Head of caudate nucleus (tissue), 42 donors: ENCODE data around the gene UBAC1.
"Not testable (repeated sequence)": the region's sequence is repeated elsewhere in the genome, so short reads cannot be mapped to it uniquely, and the experiment has no call there.

Source experiments
- DNase-seq, 42 donors: peaks; one replicate each; pipeline versions ENCODE4 v3.0.0 to v3.0.0-alpha.2; 2020 to 2021; ENCODE audit warnings: mixed read lengths in 7 of 42
- intact Hi-C: fragments of 100-400 bp; cut with DNase I; formaldehyde crosslinking; loops from one replicate; pipeline ENCODE4 v1.15.0; 2022

Gene UBAC1

GRCh38 chr9:135929656-135930445 lies 31.3 kb downstream of the UBAC1 start:
- intact Hi-C loops, result no loop called here
- DNase-seq, result no peak

DNA sequence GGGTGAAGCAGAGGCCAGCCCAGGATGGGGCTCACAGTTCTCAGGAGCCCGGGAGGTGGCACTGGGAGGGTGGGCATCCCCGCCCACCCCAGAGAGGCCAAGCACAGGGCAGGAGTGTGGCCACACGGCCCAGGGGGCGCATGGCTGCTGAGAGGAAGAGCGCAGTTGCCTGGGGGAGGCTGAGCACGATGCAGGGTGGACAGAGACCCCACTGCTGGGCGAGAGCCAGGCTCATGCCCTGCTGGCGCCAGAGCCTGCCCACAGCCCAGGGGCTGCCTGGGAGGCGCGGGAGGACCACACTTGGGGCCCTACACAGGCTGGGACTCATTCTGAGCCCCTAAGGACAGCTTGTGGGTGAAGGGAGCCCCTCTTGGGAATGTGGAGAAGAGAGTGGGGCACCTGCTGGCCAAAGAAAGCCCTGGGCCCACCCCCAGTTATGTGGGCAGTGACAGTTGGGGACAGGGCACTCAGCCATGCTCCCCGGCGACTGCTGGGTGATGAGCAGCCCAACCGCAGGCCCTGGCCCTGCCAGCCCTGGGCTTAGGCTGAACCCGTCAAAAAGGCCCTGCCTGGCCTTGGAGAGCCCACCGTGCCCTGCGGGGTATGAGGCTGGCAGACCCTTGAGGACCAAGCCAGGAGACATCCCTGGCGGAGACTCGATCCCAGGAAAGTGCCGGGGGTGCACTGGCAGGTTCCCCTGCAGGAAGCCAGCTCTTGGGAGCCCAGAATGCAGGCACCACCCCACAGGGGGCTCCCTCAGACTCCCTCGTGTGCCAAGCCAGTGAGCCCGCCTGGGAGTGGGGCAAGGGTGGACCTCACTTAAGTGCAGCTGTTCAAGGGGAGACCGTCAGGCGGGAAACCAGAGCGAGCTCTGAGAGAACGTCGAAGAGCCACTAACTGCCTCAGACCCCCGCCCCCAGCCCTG lies 32.2 kb downstream of the UBAC1 start:
- DNase-seq, result no peak
- intact Hi-C loops, result no loop called here

GRCh38 chr9:135928074-135928730 lies 33.0 kb downstream of the UBAC1 start:
- intact Hi-C loops, result no loop called here
- DNase-seq, result no peak

GRCh38 chr9:135927195-135928013 lies 33.8 kb downstream of the UBAC1 start:
- DNase-seq, result no peak
- intact Hi-C loops, result no loop called here

DNA sequence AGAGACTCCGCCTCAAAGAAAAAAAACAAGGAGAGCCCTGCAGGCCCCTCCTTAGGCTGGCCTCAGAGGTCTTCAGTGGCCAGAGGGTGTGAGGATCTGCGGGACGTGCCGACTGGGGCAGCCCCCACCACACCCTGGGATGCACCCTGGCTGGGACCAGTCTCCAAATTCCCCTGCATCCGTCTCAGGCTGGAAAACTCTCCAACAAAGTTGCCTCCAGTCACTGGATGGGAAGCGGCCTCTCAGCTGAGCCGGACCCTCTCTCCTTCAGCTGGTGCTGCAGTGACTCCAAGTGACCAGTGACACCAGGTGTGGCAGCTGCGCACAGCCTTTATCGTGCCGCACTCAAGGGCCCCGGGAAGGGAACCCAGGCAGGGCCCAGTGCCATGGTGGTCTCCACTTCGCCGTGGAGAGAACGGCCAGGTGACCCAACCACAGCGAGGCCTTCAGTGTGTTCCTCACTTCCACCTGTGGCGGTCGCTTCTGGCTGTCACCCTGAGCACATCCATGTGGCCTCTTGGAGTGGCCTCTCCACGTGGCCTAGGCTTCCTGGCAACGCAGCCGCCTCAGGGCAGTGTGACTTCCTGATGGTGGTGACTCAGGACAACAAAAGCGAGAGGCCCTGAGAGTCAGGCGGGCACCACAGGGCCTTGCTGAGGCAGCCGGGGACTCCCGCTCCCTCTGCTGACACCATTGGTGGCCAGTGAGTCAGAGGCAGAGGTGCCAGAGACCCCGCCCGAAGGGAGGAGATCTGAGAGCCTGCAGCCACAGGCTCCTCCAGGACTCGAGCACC lies 34.6 kb downstream of the UBAC1 start:
- intact Hi-C loops, result no loop called here
- DNase-seq, result no peak

GRCh38 chr9:135925496-135926133 lies 35.6 kb downstream of the UBAC1 start:
- peak; percentile 45 to 94 (median 75) for DNase-seq
- intact Hi-C loops, result no loop called here

DNA sequence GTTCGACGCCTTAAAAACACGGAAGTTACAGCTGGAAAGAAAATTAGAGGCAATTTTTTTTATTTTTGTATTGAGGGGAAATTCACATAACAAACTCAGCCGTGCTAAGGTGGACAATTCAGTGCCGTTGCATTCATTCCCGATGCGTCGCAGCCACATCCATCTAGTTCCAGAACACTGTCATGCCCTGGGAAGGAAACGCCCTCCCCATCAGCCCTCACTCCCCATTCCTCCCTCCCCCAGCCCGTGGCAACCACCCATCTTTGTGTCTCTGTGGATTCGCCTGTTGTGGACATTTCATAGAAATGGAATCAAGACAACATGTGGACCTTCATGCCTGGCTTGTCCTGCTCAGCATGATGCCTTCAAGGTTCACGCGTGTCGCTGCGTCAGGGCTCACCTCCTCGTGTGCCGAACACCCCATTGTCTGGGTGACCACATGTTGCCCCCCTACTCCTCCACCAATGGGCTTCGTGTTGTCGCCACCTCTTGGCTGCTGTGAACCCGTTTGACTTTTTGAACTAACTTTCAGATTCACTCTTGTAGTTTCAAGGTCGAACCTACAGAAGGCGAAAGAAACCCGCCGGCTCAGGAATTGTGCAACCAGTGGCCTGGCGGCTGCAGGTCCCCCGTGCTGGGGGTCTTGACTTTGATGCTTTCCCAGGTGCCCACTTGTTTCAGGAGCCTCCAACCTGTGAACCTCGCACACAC lies 36.4 kb downstream of the UBAC1 start:
- intact Hi-C loops, result no loop called here
- no peak for DNase-seq

DNA sequence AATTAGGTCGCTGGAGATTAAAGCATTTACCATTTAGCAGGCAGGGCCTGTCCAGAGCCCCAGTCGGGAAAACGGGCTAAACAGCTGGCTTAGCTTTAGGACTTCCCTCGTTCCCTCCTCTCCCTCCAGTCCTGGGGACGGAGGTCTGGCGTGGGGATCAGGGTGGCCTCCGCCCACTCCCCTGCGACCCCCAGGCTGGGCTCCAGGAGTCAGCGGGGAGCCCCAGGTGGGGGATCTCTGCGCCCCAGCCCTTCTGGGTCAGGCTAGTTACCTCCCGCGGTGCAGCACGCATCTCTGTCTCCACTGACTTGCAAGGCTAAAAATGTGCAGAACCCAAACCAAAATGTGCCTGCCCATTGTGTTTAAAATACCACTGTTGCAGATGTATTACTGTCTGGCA lies 37.7 kb downstream of the UBAC1 start:
- no peak for DNase-seq
- intact Hi-C loops, result no loop called here

DNA sequence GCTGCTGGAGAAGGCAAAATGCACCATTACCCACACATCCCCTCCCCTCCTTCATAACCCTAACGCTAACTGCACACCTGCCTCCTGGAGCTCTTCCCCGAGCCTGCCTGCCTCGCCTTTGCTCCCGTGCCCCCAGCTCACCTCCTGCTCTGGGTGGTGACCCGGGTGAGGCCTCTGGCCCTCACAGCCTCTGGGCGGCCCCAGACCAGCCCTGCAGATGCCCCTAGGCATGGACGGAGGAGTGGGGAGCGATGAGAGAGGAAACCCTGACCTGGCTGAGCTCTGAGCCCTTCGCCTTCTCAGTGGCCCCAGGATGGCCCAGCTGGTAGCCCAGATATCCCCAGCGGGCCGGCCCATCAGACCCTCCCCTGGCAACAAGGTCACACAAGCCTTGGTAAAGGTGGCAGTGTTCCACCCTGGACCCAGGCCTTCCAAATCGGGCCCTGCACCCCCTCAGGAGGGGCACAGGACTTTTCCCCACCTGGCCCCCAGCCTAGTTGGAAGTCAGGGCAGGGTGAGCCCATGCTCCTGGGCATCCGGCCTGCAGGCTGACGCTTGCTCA lies 39.3 kb downstream of the UBAC1 start:
- no peak for DNase-seq
- intact Hi-C loops, result no loop called here

- peak in 35 of 42 donors; percentile 30 to 82 (median 57) for DNase-seq
Observed at GRCh38 chr9:135920973-135921585, 40.1 kb downstream of the UBAC1 start.

GRCh38 chr9:135920256-135920930 lies 40.8 kb downstream of the UBAC1 start:
- intact Hi-C loops, result no loop called here
- peak in 2 of 42 donors; percentile 12 to 25 for DNase-seq

More at GRCh38 chr9:135920973-135921585, 40.1 kb downstream of the UBAC1 start:
- intact Hi-C loops, result no loop called here

GRCh38 chr9:135919318-135919890 lies 41.8 kb downstream of the UBAC1 start:
- peak in 3 of 42 donors; percentile 19 to 37 (median 22) for DNase-seq
- intact Hi-C loops, result no loop called here

- intact Hi-C loops, result not testable (repeated sequence)
- DNase-seq, result peak in 5 of 42 donors; percentile 1 to 27 (median 11)
Observed at GRCh38 chr9:135916227-135916626, 44.9 kb downstream of the UBAC1 start.

- intact Hi-C loops, result no loop called here
- peak in 6 of 42 donors; percentile 1 to 23 (median 4) for DNase-seq
Observed at GRCh38 chr9:135914921-135915320, 46.3 kb downstream of the UBAC1 start.

DNA sequence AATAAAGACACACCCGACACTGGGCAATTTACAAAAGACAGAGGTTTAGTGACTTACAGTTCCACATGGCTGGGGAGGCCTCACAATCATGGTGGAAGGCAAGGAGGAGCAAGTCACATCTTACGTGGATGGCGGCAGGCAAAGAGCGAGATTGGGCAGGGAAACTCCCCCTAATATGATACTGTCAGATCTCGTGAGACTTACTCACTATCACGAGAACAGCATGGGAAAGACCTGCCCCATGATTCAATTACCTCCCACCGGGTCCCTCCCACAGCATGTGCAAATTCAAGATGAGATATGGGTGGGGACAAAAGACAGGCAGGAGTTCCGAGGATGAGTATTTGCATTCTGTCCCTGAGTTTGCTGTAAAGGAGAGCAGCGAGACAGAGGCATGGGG lies 49.9 kb downstream of the UBAC1 start:
- peak in 6 of 42 donors; percentile 12 to 43 (median 32) for DNase-seq
- intact Hi-C loops, result not testable (repeated sequence)
